ENCODE data around the gene TRMT44.

TRMT44 gene

GRCh38 chr4:8446122-8446521 lies 5.5 kb downstream of the TRMT44 start:
- no peak for DNase-seq (ENCODE audit: extremely low spot score)
- POLR2A ChIA-PET: no interaction called here
- CTCF ChIA-PET: interaction anchor here (1.2 to 4.4 kb wide), 2 partner anchors 13 to 19 kb away, joined by 3 to 12 read pairs; no protein-coding TSS in a partner anchor
- no peak for TF ChIP-seq CTCF (IDR thresholded peaks at IDR 0.05; ENCODE audit: control extremely low read depth, extremely low read depth, low read depth, missing control alignments)

GRCh38 chr4:8451440-8452182 lies 11.0 kb downstream of the TRMT44 start:
- ChIA-PET CTCF (interaction anchor here (0.8 to 3.5 kb wide), 3 partner anchors 11 to 17 kb away, joined by 3 to 21 read pairs (median 4); partner anchors contain the start of genes ACOX3 and TRMT44), POLR2A (no interaction called here)
- no peak for DNase-seq (ENCODE audit: extremely low spot score)
- no peak for TF ChIP-seq CTCF (IDR thresholded peaks at IDR 0.05; ENCODE audit: control extremely low read depth, extremely low read depth, low read depth, missing control alignments)

- no peak for DNase-seq (ENCODE audit: extremely low spot score)
- ChIA-PET CTCF (interaction anchor here (1.5 kb wide), 1 partner anchor 18 kb away, joined by 4 read pairs; no protein-coding TSS in a partner anchor), POLR2A (no interaction called here)
- TF ChIP-seq CTCF (IDR thresholded peaks at IDR 0.05; ENCODE audit: control extremely low read depth, extremely low read depth, low read depth, missing control alignments): no peak
Observed at GRCh38 chr4:8453957-8454356, 13.4 kb downstream of the TRMT44 start.

GRCh38 chr4:8457646-8458252 lies 17.2 kb downstream of the TRMT44 start:
- no peak for DNase-seq (ENCODE audit: extremely low spot score)
- POLR2A ChIA-PET: no interaction called here
- TF ChIP-seq CTCF (IDR thresholded peaks at IDR 0.05; ENCODE audit: control extremely low read depth, extremely low read depth, low read depth, missing control alignments): no peak
- CTCF ChIA-PET: interaction anchor here (2.1 to 3.5 kb wide), 2 partner anchors 10 kb away, joined by 12 read pairs; no protein-coding TSS in a partner anchor

GRCh38 chr4:8459867-8460445 lies 19.4 kb downstream of the TRMT44 start:
- ChIA-PET POLR2A (interaction anchor here (1.2 kb wide), 1 partner anchor 9 kb away, joined by 3 read pairs; no protein-coding TSS in a partner anchor), CTCF (interaction anchor here (0.6 to 3.5 kb wide), 3 partner anchors 8 to 513 kb away, joined by 3 to 12 read pairs (median 12); no protein-coding TSS in a partner anchor)
- TF ChIP-seq CTCF (IDR thresholded peaks at IDR 0.05; ENCODE audit: control extremely low read depth, extremely low read depth, low read depth, missing control alignments): no peak
- DNase-seq (ENCODE audit: extremely low spot score): no peak

GRCh38 chr4:8461086-8461485 lies 20.5 kb downstream of the TRMT44 start:
- no peak for DNase-seq (ENCODE audit: extremely low spot score)
- POLR2A ChIA-PET: no interaction called here

More at GRCh38 chr4:8461086-8461485, 20.5 kb downstream of the TRMT44 start:
- TF ChIP-seq CTCF (IDR thresholded peaks at IDR 0.05; ENCODE audit: control extremely low read depth, extremely low read depth, low read depth, missing control alignments): no peak
- CTCF ChIA-PET: interaction anchor here (0.8 kb wide), 1 partner anchor 86 kb away, joined by 3 read pairs; no protein-coding TSS in a partner anchor

Measured in GM10248 (cell line).